ENCODE data around the gene OR51B5. TPM values are rescaled to one million over a fixed set of nuclear protein-coding genes. Genes with fewer than 3 reads are reported as not detected.
"Not testable (repeated sequence)": the region's sequence is repeated elsewhere in the genome, so short reads cannot be mapped to it uniquely, and the experiment has no call there.

Gene OR51B5
- total and polyA plus RNA-seq, 5 donors from 2014 or later, result 0.41 TPM; not detected in 4

DNA sequence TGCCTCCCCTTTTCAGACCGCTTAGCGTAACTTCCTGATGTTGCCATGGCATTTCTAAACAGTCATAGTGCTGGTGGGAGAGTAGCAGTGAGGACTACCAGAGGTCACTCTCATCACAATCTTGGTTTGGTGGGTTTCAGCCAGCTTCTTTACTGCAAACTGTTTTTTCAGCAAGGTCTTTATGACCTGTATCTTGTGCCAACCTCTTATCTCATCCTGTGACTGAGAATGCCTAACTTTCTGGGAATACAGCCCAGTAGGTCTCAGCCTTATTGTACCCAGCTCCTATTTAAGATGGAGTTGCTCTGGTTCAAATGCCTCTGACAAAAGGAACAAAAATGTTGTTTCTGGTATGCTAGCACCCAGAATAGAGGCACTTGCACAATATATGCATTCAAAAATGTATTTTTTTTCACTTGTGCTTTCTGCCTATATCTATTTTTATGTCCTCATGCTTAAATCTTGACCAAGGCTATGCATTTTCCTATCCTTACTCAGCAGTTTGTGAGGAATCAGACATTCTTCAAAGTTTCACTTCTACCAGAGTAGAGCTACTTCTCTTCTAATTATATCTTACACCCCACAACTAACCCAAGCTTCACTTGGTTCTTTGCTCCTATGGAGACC is 24.2 kb upstream of the OR51B5 start:
- Mint-ChIP-seq H3K4me1 (no peaks in the 10 kb centered on the region), H3K9me3 (peaks cover 0 to 6% (median 0%) of the 10 kb centered on the region in 7 donors), H3K36me3 (no peaks in the 10 kb centered on the region), H3K4me3 (no peak overlapping the region), H3K27me3 (peaks cover 6% of the 10 kb centered on the region), H3K27ac (no peak overlapping the region)
- Histone ChIP-seq H3K9me3 (ENCODE audit: control insufficient read depth in 2 of 2, low read length in 2 of 2) (no peaks in the 10 kb centered on the region), H3K4me3 (ENCODE audit: low read depth, low read length) (no peak overlapping the region), H3K36me3 (ENCODE audit: control insufficient read depth, insufficient read depth, low read length) (no peaks in the 10 kb centered on the region), H3K27me3 (ENCODE audit: control insufficient read depth, insufficient read depth, low read length) (no peaks in the 10 kb centered on the region), H3K4me1 (ENCODE audit: control insufficient read depth, insufficient read depth, low read length, poor library complexity, severe bottlenecking) (no peaks in the 10 kb centered on the region), H3K27ac (ENCODE audit: insufficient read depth, low read length, poor library complexity, severe bottlenecking) (no peak overlapping the region)
- ATAC-seq (ENCODE audit: low read depth in 2 of 2), result no peak
- no peak for DNase-seq

GRCh38 chr11:5366856-5367255 is 23.5 kb upstream of the OR51B5 start:
- no peak overlapping the region for H3K4me3 Mint-ChIP-seq
- H3K27me3 Mint-ChIP-seq, result peaks cover 6% of the 10 kb centered on the region
- no peaks in the 10 kb centered on the region for H3K9me3 ChIP-seq (ENCODE audit: control insufficient read depth in 2 of 2, low read length in 2 of 2)
- no peaks in the 10 kb centered on the region for H3K27me3 ChIP-seq (ENCODE audit: control insufficient read depth, insufficient read depth, low read length)
- no peaks in the 10 kb centered on the region for H3K36me3 Mint-ChIP-seq
- H3K4me1 ChIP-seq (ENCODE audit: control insufficient read depth, insufficient read depth, low read length, poor library complexity, severe bottlenecking), result no peaks in the 10 kb centered on the region
- no peak overlapping the region for H3K27ac Mint-ChIP-seq
- no peaks in the 10 kb centered on the region for H3K36me3 ChIP-seq (ENCODE audit: control insufficient read depth, insufficient read depth, low read length)
- no peak for DNase-seq
- ATAC-seq (ENCODE audit: low read depth in 2 of 2), result no peak
- H3K9me3 Mint-ChIP-seq, result peaks cover 0 to 6% (median 0%) of the 10 kb centered on the region in 7 donors
- no peak overlapping the region for H3K4me3 ChIP-seq (ENCODE audit: low read depth, low read length)
- H3K4me1 Mint-ChIP-seq, result no peaks in the 10 kb centered on the region
- no peak overlapping the region for H3K27ac ChIP-seq (ENCODE audit: insufficient read depth, low read length, poor library complexity, severe bottlenecking)

GRCh38 chr11:5366365-5366764 is 23.0 kb upstream of the OR51B5 start:
- not testable (repeated sequence) for H3K4me3 Mint-ChIP-seq; H3K36me3 Mint-ChIP-seq; H3K4me1 Mint-ChIP-seq; H3K4me1 ChIP-seq (ENCODE audit: control insufficient read depth, insufficient read depth, low read length, poor library complexity, severe bottlenecking); H3K4me3 ChIP-seq (ENCODE audit: low read depth, low read length); ATAC-seq (ENCODE audit: low read depth in 2 of 2); H3K27ac ChIP-seq (ENCODE audit: insufficient read depth, low read length, poor library complexity, severe bottlenecking); H3K9me3 Mint-ChIP-seq; H3K9me3 ChIP-seq (ENCODE audit: control insufficient read depth in 2 of 2, low read length in 2 of 2); H3K36me3 ChIP-seq (ENCODE audit: control insufficient read depth, insufficient read depth, low read length); DNase-seq; H3K27ac Mint-ChIP-seq; H3K27me3 ChIP-seq (ENCODE audit: control insufficient read depth, insufficient read depth, low read length)
- H3K27me3 Mint-ChIP-seq, result peaks cover 11% of the 10 kb centered on the region

DNA sequence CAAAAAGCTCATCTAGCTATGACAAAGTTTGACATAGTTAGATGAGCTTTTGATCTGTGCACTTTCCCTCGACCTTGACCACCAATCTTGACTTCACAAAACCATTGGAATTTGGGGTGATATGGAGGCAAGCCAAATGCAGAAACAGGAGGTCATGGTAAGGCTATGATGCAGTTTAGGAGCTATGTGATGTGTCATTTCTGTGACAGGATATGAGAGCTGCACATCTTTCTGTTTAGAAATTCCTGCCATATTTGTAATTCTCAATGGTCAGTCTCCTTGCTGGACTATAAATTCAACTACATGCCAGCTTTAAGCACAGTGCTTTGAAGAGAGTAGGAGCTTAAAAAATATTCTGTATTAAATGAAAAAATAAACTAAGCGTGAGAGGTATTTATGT is 20.9 kb upstream of the OR51B5 start:
- no peaks in the 10 kb centered on the region for H3K4me1 ChIP-seq (ENCODE audit: control insufficient read depth, insufficient read depth, low read length, poor library complexity, severe bottlenecking)
- Mint-ChIP-seq H3K9me3 (peaks cover 0 to 6% (median 0%) of the 10 kb centered on the region in 7 donors), H3K27me3 (peaks cover 11% of the 10 kb centered on the region), H3K27ac (no peak overlapping the region), H3K4me3 (no peak overlapping the region), H3K36me3 (no peaks in the 10 kb centered on the region), H3K4me1 (no peaks in the 10 kb centered on the region)
- DNase-seq (no peak), ATAC-seq (ENCODE audit: low read depth in 2 of 2) (no peak)
- H3K27me3 ChIP-seq (ENCODE audit: control insufficient read depth, insufficient read depth, low read length), result no peaks in the 10 kb centered on the region
- H3K9me3 ChIP-seq (ENCODE audit: control insufficient read depth in 2 of 2, low read length in 2 of 2), result no peaks in the 10 kb centered on the region
- H3K27ac ChIP-seq (ENCODE audit: insufficient read depth, low read length, poor library complexity, severe bottlenecking), result no peak overlapping the region
- H3K4me3 ChIP-seq (ENCODE audit: low read depth, low read length), result no peak overlapping the region
- no peaks in the 10 kb centered on the region for H3K36me3 ChIP-seq (ENCODE audit: control insufficient read depth, insufficient read depth, low read length)

GRCh38 chr11:5363679-5364078 is 20.4 kb upstream of the OR51B5 start:
- no peaks in the 10 kb centered on the region for H3K36me3 ChIP-seq (ENCODE audit: control insufficient read depth, insufficient read depth, low read length)
- no peaks in the 10 kb centered on the region for H3K9me3 ChIP-seq (ENCODE audit: control insufficient read depth in 2 of 2, low read length in 2 of 2)
- DNase-seq (no peak), ATAC-seq (ENCODE audit: low read depth in 2 of 2) (no peak)
- H3K4me3 ChIP-seq (ENCODE audit: low read depth, low read length), result no peak overlapping the region
- H3K27me3 Mint-ChIP-seq, result peaks cover 11% of the 10 kb centered on the region
- no peak overlapping the region for H3K4me3 Mint-ChIP-seq
- no peaks in the 10 kb centered on the region for H3K4me1 ChIP-seq (ENCODE audit: control insufficient read depth, insufficient read depth, low read length, poor library complexity, severe bottlenecking)
- H3K27me3 ChIP-seq (ENCODE audit: control insufficient read depth, insufficient read depth, low read length), result no peaks in the 10 kb centered on the region
- peaks cover 0 to 7% (median 2%) of the 10 kb centered on the region in 7 donors for H3K9me3 Mint-ChIP-seq
- no peaks in the 10 kb centered on the region for H3K36me3 Mint-ChIP-seq
- no peak overlapping the region for H3K27ac ChIP-seq (ENCODE audit: insufficient read depth, low read length, poor library complexity, severe bottlenecking)
- no peak overlapping the region for H3K27ac Mint-ChIP-seq
- no peaks in the 10 kb centered on the region for H3K4me1 Mint-ChIP-seq

GRCh38 chr11:5362017-5362625 is 18.8 kb upstream of the OR51B5 start:
- Mint-ChIP-seq H3K27ac (no peak overlapping the region), H3K4me1 (no peaks in the 10 kb centered on the region), H3K9me3 (peaks cover 0 to 7% (median 2%) of the 10 kb centered on the region in 7 donors), H3K4me3 (no peak overlapping the region), H3K36me3 (no peaks in the 10 kb centered on the region), H3K27me3 (peaks cover 11% of the 10 kb centered on the region)
- H3K9me3 ChIP-seq (ENCODE audit: control insufficient read depth in 2 of 2, low read length in 2 of 2), result no peaks in the 10 kb centered on the region
- ATAC-seq (ENCODE audit: low read depth in 2 of 2), result no peak
- no peaks in the 10 kb centered on the region for H3K27me3 ChIP-seq (ENCODE audit: control insufficient read depth, insufficient read depth, low read length)
- H3K27ac ChIP-seq (ENCODE audit: insufficient read depth, low read length, poor library complexity, severe bottlenecking), result no peak overlapping the region
- H3K4me1 ChIP-seq (ENCODE audit: control insufficient read depth, insufficient read depth, low read length, poor library complexity, severe bottlenecking), result no peaks in the 10 kb centered on the region
- DNase-seq, result no peak
- no peaks in the 10 kb centered on the region for H3K36me3 ChIP-seq (ENCODE audit: control insufficient read depth, insufficient read depth, low read length)
- H3K4me3 ChIP-seq (ENCODE audit: low read depth, low read length), result no peak overlapping the region

GRCh38 chr11:5356031-5356430 is 12.7 kb upstream of the OR51B5 start:
- ATAC-seq (ENCODE audit: low read depth in 2 of 2); H3K4me1 Mint-ChIP-seq; DNase-seq; H3K4me3 ChIP-seq (ENCODE audit: low read depth, low read length); H3K9me3 Mint-ChIP-seq; H3K27ac ChIP-seq (ENCODE audit: insufficient read depth, low read length, poor library complexity, severe bottlenecking); H3K4me1 ChIP-seq (ENCODE audit: control insufficient read depth, insufficient read depth, low read length, poor library complexity, severe bottlenecking); H3K27me3 ChIP-seq (ENCODE audit: control insufficient read depth, insufficient read depth, low read length); H3K36me3 Mint-ChIP-seq; H3K36me3 ChIP-seq (ENCODE audit: control insufficient read depth, insufficient read depth, low read length); H3K9me3 ChIP-seq (ENCODE audit: control insufficient read depth in 2 of 2, low read length in 2 of 2); H3K27ac Mint-ChIP-seq; H3K27me3 Mint-ChIP-seq; H3K4me3 Mint-ChIP-seq: not testable (repeated sequence)

GRCh38 chr11:5351208-5351607 is 7.9 kb upstream of the OR51B5 start, which contains the start of gene OR51B6:
Gene OR51B6 (plus strand): TSS chr11:5351508. CDS start chr11:5351508, 0 bp downstream.
- ATAC-seq (ENCODE audit: low read depth in 2 of 2) (no peak), DNase-seq (no peak)
- Mint-ChIP-seq H3K36me3 (no peaks in the 10 kb centered on the region), H3K4me1 (no peaks in the 10 kb centered on the region), H3K4me3 (no peak within 1 kb of the TSS), H3K9me3 (peaks cover 0 to 4% (median 0%) of the 10 kb centered on the region in 7 donors), H3K27ac (peak within 1 kb of the TSS in 1 of 3 donors; percentile 49), H3K27me3 (no peaks in the 10 kb centered on the region)
- no peaks in the 10 kb centered on the region for H3K27me3 ChIP-seq (ENCODE audit: control insufficient read depth, insufficient read depth, low read length)
- no peaks in the 10 kb centered on the region for H3K36me3 ChIP-seq (ENCODE audit: control insufficient read depth, insufficient read depth, low read length)
- H3K9me3 ChIP-seq (ENCODE audit: control insufficient read depth in 2 of 2, low read length in 2 of 2), result no peaks in the 10 kb centered on the region
- H3K4me3 ChIP-seq (ENCODE audit: low read depth, low read length), result no peak within 1 kb of the TSS
- H3K27ac ChIP-seq (ENCODE audit: insufficient read depth, low read length, poor library complexity, severe bottlenecking), result no peak within 1 kb of the TSS
- no peaks in the 10 kb centered on the region for H3K4me1 ChIP-seq (ENCODE audit: control insufficient read depth, insufficient read depth, low read length, poor library complexity, severe bottlenecking)
